Stomach (tissue), 4 donors: ENCODE data around the gene SYNE2.

Source experiments
- CTCF ChIP-seq, 7 experiments: fragments of 450-650 bp in 4 of 7; fragments of 200-600 bp in 3 of 7; sonication (generic) in 3 of 7; IDR thresholded peaks; one replicate each; pipeline ENCODE4 v1.5.1; 2016 to 2019; ENCODE audit warnings: antibody characterized with exemption in 7 of 7, control low read depth in 2 of 7, mild to moderate bottlenecking in 1 of 7
- POLR2AphosphoS5 ChIP-seq, 3 donors: sonication (generic); formaldehyde crosslinking; IDR thresholded peaks; one replicate each; pipeline ENCODE4 v1.6.1; 2016; ENCODE audit warnings: antibody characterized with exemption in 3 of 3

GRCh38 chr14:64201296-64201695, 348.5 kb downstream of the SYNE2 start:
- TF ChIP-seq CTCF (IDR thresholded peaks at IDR 0.05): no peak
- no peak for TF ChIP-seq POLR2AphosphoS5 (IDR thresholded peaks at IDR 0.05)
